GM23248 (cell line): ENCODE results near the gene CFAP91. TPM values are rescaled to one million over a fixed set of nuclear protein-coding genes. Genes with fewer than 3 reads are reported as not detected.

ENCODE experiments used
- DNase-seq: peaks from one replicate; pipeline ENCODE4 v3.0.0-alpha.2; 2015
- H2AFZ ChIP-seq: fragments of 200-600 bp; sonication (generic); 2 replicates; pipeline ENCODE4 v1.6.1; 2016; ENCODE audit warnings: antibody characterized with exemption
- H3F3A ChIP-seq: fragments of 200-600 bp; sonication (generic); 2 replicates; pipeline ENCODE4 v1.6.1; 2016; ENCODE audit warnings: mild to moderate bottlenecking, antibody characterized with exemption, mixed run types; ENCODE audit not compliant: insufficient read depth
- H3K27ac ChIP-seq: fragments of 200-600 bp; sonication (generic); 2 replicates; pipeline ENCODE4 v1.5.1; 2016; ENCODE audit warnings: mild to moderate bottlenecking
- H3K27me3 ChIP-seq: fragments of 200-600 bp; sonication (generic); replicated peaks from 2 replicates; pipeline ENCODE4 v1.6.1; 2016; ENCODE audit warnings: mild to moderate bottlenecking; ENCODE audit not compliant: insufficient read depth
- H3K36me3 ChIP-seq: fragments of 200-600 bp; sonication (generic); 2 replicates; pipeline ENCODE4 v1.6.1; 2016; ENCODE audit warnings: low read depth, mild to moderate bottlenecking
- H3K4me1 ChIP-seq: fragments of 200-600 bp; sonication (generic); 2 replicates; pipeline ENCODE4 v1.6.1; 2016; ENCODE audit warnings: mild to moderate bottlenecking; ENCODE audit not compliant: insufficient read depth
- H3K4me2 ChIP-seq: fragments of 200-600 bp; sonication (generic); one replicate; pipeline ENCODE4 v1.6.1; 2016; ENCODE audit warnings: mild to moderate bottlenecking; ENCODE audit not compliant: unreplicated experiment
- H3K4me3 ChIP-seq: fragments of 200-600 bp; sonication (generic); 2 replicates; pipeline ENCODE4 v1.5.1; 2016; ENCODE audit warnings: mild to moderate bottlenecking
- H3K79me2 ChIP-seq: fragments of 200-600 bp; sonication (generic); 2 replicates; pipeline ENCODE4 v1.6.1; 2016; ENCODE audit warnings: mild to moderate bottlenecking; ENCODE audit not compliant: insufficient read depth
- H3K9ac ChIP-seq: fragments of 200-600 bp; sonication (generic); 2 replicates; pipeline ENCODE4 v1.6.1; 2016; ENCODE audit warnings: mild to moderate bottlenecking
- H3K9me2 ChIP-seq: fragments of 200-600 bp; sonication (generic); 2 replicates; pipeline ENCODE4 v1.6.1; 2016; ENCODE audit warnings: mixed run types, mild to moderate bottlenecking, moderate library complexity; ENCODE audit not compliant: insufficient read depth
- H3K9me3 ChIP-seq: fragments of 200-600 bp; sonication (generic); one replicate; pipeline ENCODE4 v1.6.1; 2017; ENCODE audit warnings: low read depth
- H4K20me1 ChIP-seq: fragments of 200-600 bp; sonication (generic); 2 replicates; pipeline ENCODE4 v1.6.0; 2016; ENCODE audit not compliant: insufficient read depth
- EZH2 ChIP-seq: fragments of 200-600 bp; sonication (generic); IDR thresholded peaks from 2 replicates; pipeline ENCODE4 v1.6.1; 2018; ENCODE audit warnings: antibody characterized with exemption, mild to moderate bottlenecking; ENCODE audit not compliant: insufficient read depth, poor library complexity, severe bottlenecking
- EZH2phosphoT487 ChIP-seq: fragments of 200-600 bp; sonication (generic); IDR thresholded peaks from 2 replicates; pipeline ENCODE4 v1.6.1; 2018; ENCODE audit warnings: antibody characterized with exemption, moderate library complexity, mild to moderate bottlenecking, low read depth; ENCODE audit not compliant: insufficient read depth
- WGBS, 2 experiments: methylation state at CpG; one replicate each; pipeline ENCODE4 v1.1.6; 2015 to 2017; ENCODE audit warnings: low lambda C conversion rate in 2 of 2, low coverage in 1 of 2; ENCODE audit errors: missing lambda C conversion rate in 2 of 2; 5-methylcytosine and 5-hydroxymethylcytosine counted together
- in situ Hi-C: fragments of 300-500 bp; cut with MboI; formaldehyde crosslinking; loops from 2 replicates; pipeline ENCODE4 v1.15.0; 2020
- polyA plus RNA-seq: library from polyadenylated mRNA; unstranded; fragments of >200 nt; fragmentation: Nextera tagmentation; extraction: Ambion mirVana; gene quantifications from 2 replicates; pipeline ENCODE4 v1.2.1, GENCODE V29; 2016
- total RNA-seq: library from RNA; depleted of rRNA; stranded (reverse); fragments of >200 nt; shearing (Covaris generic); gene quantifications from 2 replicates; pipeline ENCODE4 v1.2.3, GENCODE V29; 2014

CFAP91 gene
- total and polyA plus RNA-seq, 2 experiments from 2014 or later: not detected

GRCh38 chr3:119715105-119715504, 12.3 kb downstream of the CFAP91 start:
- 94 to 98% methylated on average over 2 of the region's 2 CpGs for WGBS, 2 experiments
- Histone ChIP-seq H3K4me3 (no peak overlapping the region), H3K27ac (no peak overlapping the region), H2AFZ (no peak overlapping the region), H3K4me2 (no peak overlapping the region), H3K9me2 (no peaks in the 10 kb centered on the region), H4K20me1 (no peaks in the 10 kb centered on the region), H3K27me3 (no peaks in the 10 kb centered on the region), H3K79me2 (no peaks in the 10 kb centered on the region), H3K36me3 (no peaks in the 10 kb centered on the region), H3K9ac (no peak overlapping the region), H3K9me3 (no peaks in the 10 kb centered on the region), H3K4me1 (no peaks in the 10 kb centered on the region), H3F3A (no peaks in the 10 kb centered on the region)
- in situ Hi-C loops: no loop called here
- TF ChIP-seq EZH2phosphoT487 (no peak), EZH2 (no peak)
- no peak for DNase-seq

GRCh38 chr3:119716998-119717397, 14.2 kb downstream of the CFAP91 start:
- Histone ChIP-seq H2AFZ (no peak overlapping the region), H3K27me3 (no peaks in the 10 kb centered on the region), H3K4me1 (no peaks in the 10 kb centered on the region), H3K4me3 (no peak overlapping the region), H3K4me2 (no peak overlapping the region), H4K20me1 (no peaks in the 10 kb centered on the region), H3K9ac (no peak overlapping the region), H3F3A (no peaks in the 10 kb centered on the region), H3K9me3 (no peaks in the 10 kb centered on the region), H3K27ac (no peak overlapping the region), H3K36me3 (no peaks in the 10 kb centered on the region), H3K9me2 (no peaks in the 10 kb centered on the region), H3K79me2 (no peaks in the 10 kb centered on the region)
- TF ChIP-seq EZH2phosphoT487: no peak
- TF ChIP-seq EZH2: no peak
- in situ Hi-C loops: no loop called here
- no peak for DNase-seq
- WGBS, 2 experiments: 78 to 87% methylated on average over 3 of the region's 3 CpGs

GRCh38 chr3:119717520-119717919, 14.7 kb downstream of the CFAP91 start:
- Histone ChIP-seq H2AFZ (no peak overlapping the region), H3K36me3 (no peaks in the 10 kb centered on the region), H3K9ac (no peak overlapping the region), H3K9me2 (no peaks in the 10 kb centered on the region), H3K27ac (no peak overlapping the region), H3K4me1 (no peaks in the 10 kb centered on the region), H3K79me2 (no peaks in the 10 kb centered on the region), H3F3A (no peaks in the 10 kb centered on the region), H3K4me2 (no peak overlapping the region), H3K27me3 (no peaks in the 10 kb centered on the region), H3K4me3 (no peak overlapping the region), H3K9me3 (no peaks in the 10 kb centered on the region), H4K20me1 (no peaks in the 10 kb centered on the region)
- 42 to 47% methylated on average over 5 of the region's 5 CpGs for WGBS, 2 experiments
- in situ Hi-C loops: no loop called here
- TF ChIP-seq EZH2phosphoT487 (no peak), EZH2 (no peak)
- DNase-seq: no peak

GRCh38 chr3:119723022-119723421, 20.2 kb downstream of the CFAP91 start:
- no peak overlapping the region for H2AFZ ChIP-seq
- H3K36me3 ChIP-seq: no peaks in the 10 kb centered on the region
- no peak overlapping the region for H3K27ac ChIP-seq
- no peaks in the 10 kb centered on the region for H4K20me1 ChIP-seq
- no peak overlapping the region for H3K4me3 ChIP-seq
- no peaks in the 10 kb centered on the region for H3K79me2 ChIP-seq
- H3K9ac ChIP-seq: no peak overlapping the region
- no peaks in the 10 kb centered on the region for H3K9me3 ChIP-seq
- WGBS, 2 experiments: 6 to 12% methylated on average over 2 of the region's 2 CpGs
- H3K4me2 ChIP-seq: no peak overlapping the region
- no peaks in the 10 kb centered on the region for H3K27me3 ChIP-seq
- H3F3A ChIP-seq: no peaks in the 10 kb centered on the region
- no peaks in the 10 kb centered on the region for H3K9me2 ChIP-seq
- H3K4me1 ChIP-seq: no peaks in the 10 kb centered on the region
- no peak for TF ChIP-seq EZH2
- TF ChIP-seq EZH2phosphoT487: no peak
- DNase-seq: no peak
- in situ Hi-C loops: no loop called here

GRCh38 chr3:119726909-119727308, 24.1 kb downstream of the CFAP91 start:
- H3K27ac ChIP-seq: no peak overlapping the region
- in situ Hi-C loops: no loop called here
- DNase-seq: no peak
- H3K36me3 ChIP-seq: no peaks in the 10 kb centered on the region
- H3K4me2 ChIP-seq: no peak overlapping the region
- TF ChIP-seq EZH2phosphoT487 (no peak), EZH2 (no peak)
- H3K9me2 ChIP-seq: no peaks in the 10 kb centered on the region
- no peak overlapping the region for H2AFZ ChIP-seq
- no peaks in the 10 kb centered on the region for H3K27me3 ChIP-seq
- no peaks in the 10 kb centered on the region for H4K20me1 ChIP-seq
- H3F3A ChIP-seq: 0 out of 2 replicates have a peak, but pooled peaks cover 2% of the 10 kb centered on the region
- H3K4me3 ChIP-seq: no peak overlapping the region
- no peaks in the 10 kb centered on the region for H3K9me3 ChIP-seq
- WGBS, 2 experiments: 40 to 55% methylated on average over 2 of the region's 2 CpGs
- H3K79me2 ChIP-seq: no peaks in the 10 kb centered on the region
- H3K4me1 ChIP-seq: peaks cover 3% of the 10 kb centered on the region
- no peak overlapping the region for H3K9ac ChIP-seq
